IPS-18c (cell line): ENCODE measurements around the gene PIGO.

Experiments used
- H3K4me3 ChIP-seq: 2 replicates; pipeline ENCODE4 v1.7.0; 2013; ENCODE audit warnings: low read depth, mild to moderate bottlenecking, low read length, moderate library complexity; ENCODE audit not compliant: insufficient read depth
- H3K9me3 ChIP-seq: one replicate; pipeline ENCODE4 v1.6.1; 2013; ENCODE audit warnings: mild to moderate bottlenecking, low read length, moderate library complexity; ENCODE audit not compliant: control insufficient read depth, insufficient read depth

The PIGO gene

DNA sequence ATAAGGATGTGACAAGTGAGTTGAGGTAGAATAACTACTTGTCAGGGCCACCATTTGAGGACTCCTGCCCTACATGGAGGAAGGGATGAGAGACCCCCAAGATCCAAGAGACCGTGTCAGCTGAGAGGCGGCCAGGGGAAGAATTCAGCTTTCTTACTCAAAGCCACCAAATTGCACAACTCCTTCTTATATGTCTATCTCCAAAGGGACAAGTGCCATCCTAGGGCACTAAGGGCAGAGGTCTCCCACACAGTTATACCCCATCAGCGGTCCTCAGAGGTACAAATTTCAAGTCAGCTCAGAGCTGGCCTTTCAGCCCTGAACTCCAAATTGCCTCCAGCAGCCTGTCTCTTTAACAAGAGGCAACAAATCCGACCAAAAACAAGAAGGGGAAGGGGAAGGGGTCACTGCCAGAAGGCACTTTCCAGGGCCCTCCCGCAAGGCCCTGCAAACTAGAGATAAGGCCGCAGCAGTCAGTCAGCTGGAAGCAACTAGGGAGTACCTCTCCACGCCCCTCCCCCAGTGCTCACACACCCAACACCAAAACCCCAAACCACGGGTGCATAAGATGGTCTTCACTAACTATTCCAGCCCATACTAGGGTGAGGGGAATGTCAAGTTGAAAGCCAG is 12.7 kb upstream of the PIGO start:
- Histone ChIP-seq H3K4me3 (no peak overlapping the region), H3K9me3 (no peaks in the 10 kb centered on the region)

DNA sequence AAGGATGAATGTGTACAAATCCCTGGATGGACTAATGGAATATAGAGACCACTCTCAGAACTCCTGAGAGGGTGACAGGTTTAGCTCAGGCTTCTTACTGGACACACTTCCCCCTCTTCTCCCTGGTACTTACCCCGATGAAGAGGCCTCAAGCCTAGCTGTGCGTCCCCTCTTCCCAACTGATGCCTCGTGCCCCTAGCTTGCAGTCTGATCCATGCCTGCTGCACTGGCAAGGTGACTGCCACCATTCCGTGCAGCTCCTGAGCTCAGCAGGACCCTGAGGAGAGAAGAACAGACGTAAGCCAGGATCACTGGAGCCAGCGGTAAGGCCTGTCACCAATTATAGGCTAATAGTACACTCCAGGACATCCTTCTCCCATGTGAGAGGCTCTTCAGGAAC is 12.1 kb upstream of the PIGO start:
- no peak overlapping the region for H3K4me3 ChIP-seq
- H3K9me3 ChIP-seq = no peaks in the 10 kb centered on the region

DNA sequence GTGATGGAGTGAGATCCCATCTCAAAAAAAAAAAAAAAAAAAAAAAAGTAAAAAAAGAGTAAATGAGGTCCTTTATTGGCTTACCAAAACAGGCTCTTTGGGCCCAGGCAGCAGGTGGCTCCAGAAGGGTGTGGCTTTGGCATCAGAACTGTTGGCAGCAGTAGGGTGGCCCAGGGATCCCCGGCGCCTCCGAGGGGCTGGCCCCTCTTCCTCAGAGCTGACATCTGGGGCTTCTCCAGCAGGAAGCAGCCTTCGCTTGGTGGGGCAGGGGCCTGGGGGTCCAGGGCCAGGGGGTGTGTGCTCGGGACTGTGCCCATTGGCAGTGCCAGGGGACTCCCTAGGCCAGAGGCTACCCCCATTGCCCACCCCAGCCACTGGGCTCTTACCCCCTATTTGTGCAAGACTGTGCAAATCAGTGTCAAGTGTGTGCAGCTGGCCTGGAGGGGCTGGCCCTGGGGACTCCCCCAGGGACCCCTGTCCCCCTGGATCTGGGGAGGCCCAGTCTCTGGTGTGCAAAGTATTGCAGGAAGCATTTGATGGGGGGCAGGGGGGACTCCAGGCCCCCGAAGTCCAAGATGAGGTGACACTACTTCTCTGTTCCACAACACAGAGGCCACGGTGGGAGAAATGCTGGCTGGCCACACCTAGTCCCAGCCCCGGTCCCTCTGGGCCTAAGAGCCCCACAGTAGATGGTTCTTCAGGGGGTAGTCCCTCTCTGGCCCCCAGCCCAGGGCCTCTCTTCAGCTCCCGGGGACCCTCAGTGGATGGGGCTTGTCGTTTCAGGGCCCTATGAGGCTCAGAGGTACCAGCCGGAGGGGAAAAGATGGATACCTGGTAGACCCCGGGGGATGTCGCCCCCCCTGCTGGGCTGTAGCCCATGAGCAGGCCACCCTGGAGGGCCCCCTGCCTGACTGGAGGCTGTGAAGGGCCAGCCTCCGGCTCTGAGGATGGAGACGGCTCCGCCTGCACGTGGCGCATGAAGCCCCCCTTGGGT is 11.2 kb upstream of the PIGO start:
- Histone ChIP-seq H3K9me3 (no peaks in the 10 kb centered on the region), H3K4me3 (no peak overlapping the region)

GRCh38 chr9:35106343-35106730 is 9.9 kb upstream of the PIGO start:
- H3K9me3 ChIP-seq = no peaks in the 10 kb centered on the region
- H3K4me3 ChIP-seq = no peak overlapping the region

- no peaks in the 10 kb centered on the region for H3K9me3 ChIP-seq
- H3K4me3 ChIP-seq = no peak overlapping the region
Measured at GRCh38 chr9:35105571-35106342, 9.4 kb upstream of the PIGO start.

GRCh38 chr9:35105126-35105525 is 8.7 kb upstream of the PIGO start:
- Histone ChIP-seq H3K9me3 (no peaks in the 10 kb centered on the region), H3K4me3 (no peak overlapping the region; the same call in 1 of the 2 replicates)

DNA sequence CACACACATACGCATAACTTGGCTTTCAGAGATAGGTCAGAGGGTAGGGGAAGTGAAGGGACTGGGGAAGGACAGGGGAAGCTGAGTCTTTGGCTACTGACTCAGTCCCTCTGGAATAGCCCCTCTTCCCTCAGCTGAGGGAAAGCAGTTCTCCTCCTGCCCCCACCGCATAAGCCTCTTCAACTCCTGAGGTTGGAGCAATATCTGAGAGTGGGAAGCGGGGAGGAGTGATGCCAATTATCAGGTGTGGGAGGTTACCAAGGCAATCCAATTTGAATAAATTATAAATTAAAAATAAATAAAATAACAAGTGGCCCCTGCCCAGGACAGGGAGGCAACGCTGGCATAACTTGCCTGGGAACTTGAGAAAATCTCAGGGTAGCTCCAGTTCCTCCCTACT is 8.2 kb upstream of the PIGO start:
- Histone ChIP-seq H3K9me3 (no peaks in the 10 kb centered on the region), H3K4me3 (no peak overlapping the region)

GRCh38 chr9:35103660-35104191 is 7.3 kb upstream of the PIGO start:
- no peaks in the 10 kb centered on the region for H3K9me3 ChIP-seq
- H3K4me3 ChIP-seq = peak overlapping the region; percentile 75

DNA sequence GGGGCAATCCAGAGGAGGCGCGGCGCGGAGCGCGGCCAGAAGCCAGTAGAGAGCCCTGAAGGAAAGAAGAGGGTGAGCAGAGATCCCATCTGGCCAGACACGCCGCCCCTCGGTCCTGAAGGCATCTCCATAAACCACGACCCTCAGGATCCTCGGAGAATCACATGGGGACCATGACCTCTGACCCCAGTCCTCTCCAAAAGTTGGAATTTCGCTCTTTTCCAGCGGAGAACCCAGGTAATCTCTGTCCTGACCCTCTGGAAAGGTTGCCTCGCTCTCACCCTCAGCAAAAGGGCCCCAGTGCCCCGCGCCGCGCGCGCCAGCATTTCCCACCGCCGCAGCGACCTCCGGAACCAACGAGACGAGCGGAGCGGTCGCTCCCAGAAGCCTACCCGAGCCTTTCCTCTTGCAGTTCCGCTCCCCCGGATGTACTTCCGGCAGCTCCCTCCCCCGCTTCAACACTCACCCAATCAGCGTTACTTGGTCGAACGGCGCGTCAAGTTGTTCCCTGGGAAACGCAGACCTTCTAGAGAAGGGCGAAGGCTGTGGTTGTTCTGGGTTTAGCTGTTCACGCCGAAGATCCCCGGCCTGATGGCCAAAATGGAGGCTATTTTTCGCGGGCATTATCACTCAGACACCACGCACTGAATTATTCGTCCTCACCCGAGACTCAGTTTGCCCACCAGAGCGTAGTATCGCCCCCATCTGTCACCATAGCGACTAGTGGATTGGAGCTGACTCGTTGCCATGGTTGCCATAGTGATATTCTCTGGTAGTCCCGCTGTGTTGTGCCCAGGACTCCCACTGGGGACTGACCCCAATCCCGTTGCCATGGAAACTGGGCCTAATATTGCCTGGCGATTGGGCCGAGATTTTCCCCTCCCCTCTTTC is 6.6 kb upstream of the PIGO start, which contains the start of gene STOML2:
Gene STOML2 (minus strand): TSS at position 363 of the 891 bp plus-strand sequence. CDS start 37 bp downstream, at position 326.
- H3K9me3 ChIP-seq = no peaks in the 10 kb centered on the region
- H3K4me3 ChIP-seq = peak within 1 kb of the TSS; percentile 75

DNA sequence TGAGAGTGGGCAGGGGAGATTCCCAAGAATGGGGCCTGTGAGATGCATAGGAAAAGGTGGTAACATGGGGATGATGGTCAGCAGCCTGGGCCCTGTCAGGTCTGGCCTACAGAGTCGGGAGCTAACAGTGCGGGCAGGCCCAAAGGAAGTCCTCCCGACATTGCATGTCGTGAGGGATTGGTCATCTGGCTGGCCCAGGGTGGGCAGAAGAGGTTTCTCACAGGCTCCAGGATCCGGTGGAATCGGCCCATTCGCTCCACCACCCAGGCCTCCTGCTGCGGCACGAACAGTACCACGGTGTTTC is 6.0 kb upstream of the PIGO start:
- peak overlapping the region; percentile 75 for H3K4me3 ChIP-seq

GRCh38 chr9:35097573-35097972 is 1.2 kb upstream of the PIGO start:
- H3K9me3 ChIP-seq = no peaks in the 10 kb centered on the region
- H3K4me3 ChIP-seq = no peak overlapping the region

More for the DNA sequence above, 6.0 kb upstream of the PIGO start:
- no peaks in the 10 kb centered on the region for H3K9me3 ChIP-seq

- Histone ChIP-seq H3K4me3 (no peak overlapping the region), H3K9me3 (no peaks in the 10 kb centered on the region)
Measured at GRCh38 chr9:35091536-35091935, 4.9 kb downstream of the PIGO start.

DNA sequence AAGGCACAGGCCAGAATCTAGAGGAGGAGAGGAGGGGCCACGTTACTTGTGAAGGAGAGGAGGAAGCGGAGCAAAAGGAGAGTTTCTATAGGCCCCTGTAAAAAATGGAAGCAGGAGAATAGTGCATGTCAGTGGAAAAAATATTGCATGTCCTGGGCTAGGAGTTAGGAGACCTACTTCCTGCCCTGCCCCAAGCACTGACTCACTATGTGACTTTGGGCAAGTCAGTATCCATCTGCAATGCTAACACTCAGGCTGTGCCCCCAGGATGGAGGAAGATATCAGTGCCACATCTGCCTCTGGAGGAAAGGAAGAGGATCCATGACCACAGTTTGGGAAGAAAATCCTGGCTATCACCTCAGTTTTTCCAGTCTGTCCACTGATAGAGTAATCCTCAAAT is 7.0 kb downstream of the PIGO start:
- H3K9me3 ChIP-seq = no peaks in the 10 kb centered on the region
- H3K4me3 ChIP-seq = no peak overlapping the region

GRCh38 chr9:35085078-35085477 is 11.3 kb downstream of the PIGO start:
- H3K4me3 ChIP-seq = no peak overlapping the region
- no peaks in the 10 kb centered on the region for H3K9me3 ChIP-seq

DNA sequence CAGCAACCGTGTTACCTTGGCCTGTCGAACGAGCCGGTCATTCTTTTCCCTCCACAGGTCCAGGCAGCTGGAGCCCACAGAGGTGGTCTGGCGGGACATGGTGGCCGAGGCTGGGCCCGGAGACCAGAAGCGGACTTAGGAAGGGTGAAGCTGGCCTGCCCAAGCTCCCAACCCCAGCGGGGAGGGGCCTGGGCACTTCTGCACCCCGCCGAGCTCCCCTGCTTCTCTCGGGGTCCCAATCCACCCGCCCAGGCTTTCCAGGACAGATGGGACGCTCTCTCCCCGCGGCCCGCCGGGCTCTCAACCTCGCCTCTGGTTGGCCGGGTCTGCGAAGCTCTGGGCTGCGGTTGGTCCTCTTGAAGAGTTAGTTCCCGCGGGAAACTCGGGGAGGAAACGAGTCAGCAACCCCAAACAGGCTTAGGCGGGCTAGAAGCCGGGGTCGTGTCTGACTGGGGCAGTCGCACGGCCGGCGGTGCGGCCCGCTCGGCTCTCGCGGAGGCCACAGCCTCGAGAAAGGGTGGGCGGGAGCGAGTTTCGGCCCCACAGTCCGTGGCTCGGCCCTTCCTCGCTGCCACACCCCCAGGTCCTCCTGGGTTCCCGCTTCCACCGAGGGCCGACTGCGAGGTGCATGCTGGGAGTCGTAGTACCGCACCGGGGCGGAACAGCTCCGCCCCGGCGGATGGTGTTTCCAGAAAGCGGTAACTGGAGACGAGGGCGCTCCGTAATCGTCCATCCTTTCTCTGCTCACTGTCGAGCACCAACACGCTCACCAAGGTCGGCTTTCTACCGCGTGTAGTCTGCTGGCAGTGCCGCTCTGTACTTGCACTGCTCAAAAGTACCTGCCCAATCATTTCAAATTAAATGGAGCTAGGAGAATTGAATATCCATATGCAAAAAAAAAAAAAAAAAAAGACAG is 16.7 kb downstream of the PIGO start, which contains the start of gene FANCG:
Gene FANCG (minus strand): TSS at position 517 of the 916 bp plus-strand sequence. CDS start 418 bp downstream, at position 99.
- H3K4me3 ChIP-seq = peak within 1 kb of the TSS; percentile 85
- no peaks in the 10 kb centered on the region for H3K9me3 ChIP-seq

- H3K4me3 ChIP-seq = peak overlapping the region; percentile 85
- no peaks in the 10 kb centered on the region for H3K9me3 ChIP-seq
Measured at GRCh38 chr9:35079041-35079425, 17.4 kb downstream of the PIGO start.
